HG02623 (cell line): Measurements from ENCODE around the gene DSN1.
"Not testable (repeated sequence)": the region's sequence is repeated elsewhere in the genome, so short reads cannot be mapped to it uniquely, and the experiment has no call there.

Experiments used
- ATAC-seq: cut with Tn5 transposase; IDR thresholded peaks from one replicate; pipeline ENCODE4 v1.9.1; 2021; ENCODE audit warnings: moderate library complexity; ENCODE audit not compliant: unreplicated experiment

The DSN1 gene, protein sequence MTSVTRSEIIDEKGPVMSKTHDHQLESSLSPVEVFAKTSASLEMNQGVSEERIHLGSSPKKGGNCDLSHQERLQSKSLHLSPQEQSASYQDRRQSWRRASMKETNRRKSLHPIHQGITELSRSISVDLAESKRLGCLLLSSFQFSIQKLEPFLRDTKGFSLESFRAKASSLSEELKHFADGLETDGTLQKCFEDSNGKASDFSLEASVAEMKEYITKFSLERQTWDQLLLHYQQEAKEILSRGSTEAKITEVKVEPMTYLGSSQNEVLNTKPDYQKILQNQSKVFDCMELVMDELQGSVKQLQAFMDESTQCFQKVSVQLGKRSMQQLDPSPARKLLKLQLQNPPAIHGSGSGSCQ

GRCh38 chr20:36773597-36774390, at the start of gene DSN1:
Gene DSN1 (minus strand): TSS chr20:36773763. CDS start chr20:36771458, 2,305 bp downstream.
- peak; percentile 75 for ATAC-seq

GRCh38 chr20:36823121-36823520, 49.6 kb upstream of the DSN1 start:
- no peak for ATAC-seq

DNA sequence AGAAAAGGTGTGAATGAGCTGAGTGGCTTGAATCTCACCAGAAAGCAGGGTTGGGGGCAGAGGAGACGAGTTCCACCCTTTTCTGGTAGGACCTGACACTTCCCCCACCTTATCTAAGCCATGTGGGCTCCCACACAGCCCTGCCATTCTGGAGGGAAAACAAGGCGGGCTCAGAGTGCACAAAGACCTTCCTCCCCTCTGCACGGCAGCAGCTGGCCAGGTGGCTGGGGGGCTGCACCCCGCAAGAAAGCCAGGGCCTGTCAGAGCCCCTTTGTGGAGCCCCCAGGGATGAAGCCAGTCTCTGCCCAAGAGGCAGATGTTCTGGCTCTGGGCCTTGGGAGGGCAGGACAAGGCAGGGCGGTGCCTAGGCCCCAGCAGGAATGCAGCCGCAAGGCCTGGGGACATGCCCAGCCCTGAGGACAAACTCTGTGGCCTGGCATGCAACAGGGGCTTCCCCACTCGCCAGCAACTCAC, 48.4 kb upstream of the DSN1 start:
- ATAC-seq, result no peak

- no peak for ATAC-seq
Measured at GRCh38 chr20:36820928-36821327, 47.4 kb upstream of the DSN1 start.

- no peak for ATAC-seq
Measured at GRCh38 chr20:36820073-36820472, 46.5 kb upstream of the DSN1 start.

DNA sequence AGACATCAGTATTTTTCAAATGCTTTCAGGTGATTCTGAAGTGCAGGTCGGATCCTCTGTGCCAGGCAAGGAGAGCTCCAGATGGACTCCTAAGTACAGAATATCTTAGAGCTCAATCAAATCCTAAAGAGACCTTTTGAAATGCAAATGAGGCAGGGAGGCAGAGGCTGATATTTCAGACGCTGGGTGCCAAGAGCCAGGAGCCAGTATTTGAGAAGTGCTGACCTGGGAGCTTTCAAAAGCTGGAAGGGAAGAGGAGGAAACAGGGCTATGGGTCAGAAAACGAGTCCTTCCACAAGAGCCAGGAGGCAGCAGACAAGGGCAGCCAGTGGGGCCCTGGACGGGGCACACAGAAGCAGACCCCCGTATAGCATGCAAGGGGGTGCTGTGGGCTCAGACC, 46.1 kb upstream of the DSN1 start:
- ATAC-seq, result no peak

GRCh38 chr20:36818861-36819260, 45.3 kb upstream of the DSN1 start:
- ATAC-seq, result no peak

GRCh38 chr20:36818185-36818584, 44.6 kb upstream of the DSN1 start:
- ATAC-seq, result no peak

DNA sequence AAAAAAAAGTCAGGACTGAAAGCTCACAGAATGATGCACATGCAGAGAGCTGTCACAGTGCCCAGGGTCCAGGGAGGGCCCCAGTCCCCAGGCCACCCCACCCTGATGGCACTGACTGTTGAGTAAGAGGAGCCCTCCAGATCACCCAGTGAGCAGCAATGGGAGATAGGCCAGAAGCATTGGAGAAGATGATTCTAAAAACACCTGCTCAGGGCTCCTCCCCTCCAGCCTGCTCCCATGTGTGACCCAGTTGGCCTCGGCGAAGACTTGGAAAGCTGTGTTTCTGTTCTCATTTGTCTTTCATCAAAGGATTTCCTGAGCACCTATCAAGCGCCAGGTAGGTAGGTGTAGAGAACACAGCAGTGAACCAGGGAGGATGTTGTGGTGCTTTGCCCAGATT, 43.9 kb upstream of the DSN1 start:
- ATAC-seq, result no peak

DNA sequence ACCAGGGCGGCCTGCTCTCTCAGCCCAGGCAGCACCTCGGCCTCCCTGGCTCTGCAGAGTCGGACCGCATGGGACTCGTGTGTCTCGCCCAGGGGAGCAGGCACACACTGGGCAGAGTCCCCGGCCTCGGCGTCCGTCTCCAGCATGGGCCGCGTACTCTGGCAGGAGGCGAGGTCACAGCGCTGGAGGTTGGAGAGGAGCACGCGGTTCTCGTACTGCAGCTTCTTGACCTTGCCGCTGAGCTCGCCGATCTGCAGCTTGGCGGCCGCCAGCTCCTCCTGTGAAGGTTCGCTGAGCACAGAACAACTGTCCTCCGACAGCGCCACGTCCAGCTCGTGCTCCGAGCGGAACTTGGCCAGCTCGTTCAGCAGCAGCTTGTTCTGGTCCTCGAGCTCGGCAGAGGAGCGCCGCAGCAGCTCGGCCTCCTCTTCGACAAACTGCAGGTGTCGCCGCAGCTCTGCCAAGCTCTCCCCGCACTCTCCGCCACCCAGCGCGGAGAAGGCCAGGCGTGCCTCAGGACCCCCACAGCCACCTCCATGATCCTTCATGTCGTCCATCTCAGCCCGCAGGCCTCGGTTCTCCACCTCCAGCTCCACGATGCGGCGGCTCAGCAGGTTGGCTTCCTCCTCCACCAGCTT, 42.0 kb upstream of the DSN1 start:
- no peak for ATAC-seq

GRCh38 chr20:36812594-36813463, 39.3 kb upstream of the DSN1 start:
- no peak for ATAC-seq

- no peak for ATAC-seq
Measured at GRCh38 chr20:36808317-36809257, 35.0 kb upstream of the DSN1 start.

DNA sequence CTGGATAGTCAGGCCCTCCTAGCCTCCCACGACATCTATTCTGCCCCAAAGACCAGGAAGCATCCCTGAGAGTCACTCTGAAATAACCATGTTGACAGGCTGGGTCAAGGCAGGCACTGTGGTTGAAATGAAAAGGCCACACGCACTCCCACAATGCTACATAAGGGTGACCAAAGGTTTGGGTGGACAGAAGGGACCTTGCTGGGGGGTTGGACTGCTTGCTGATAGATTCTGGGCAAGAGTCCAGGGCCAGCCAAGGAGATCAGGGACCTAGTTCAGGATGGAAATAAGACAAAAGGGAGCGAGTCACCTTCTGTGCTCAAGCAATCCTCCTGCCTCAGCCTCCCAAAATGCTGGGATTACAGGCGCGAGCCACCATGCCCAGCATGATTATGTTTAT, 32.5 kb upstream of the DSN1 start:
- ATAC-seq, result no peak

- no peak for ATAC-seq
Measured at GRCh38 chr20:36805396-36805795, 31.8 kb upstream of the DSN1 start.

DNA sequence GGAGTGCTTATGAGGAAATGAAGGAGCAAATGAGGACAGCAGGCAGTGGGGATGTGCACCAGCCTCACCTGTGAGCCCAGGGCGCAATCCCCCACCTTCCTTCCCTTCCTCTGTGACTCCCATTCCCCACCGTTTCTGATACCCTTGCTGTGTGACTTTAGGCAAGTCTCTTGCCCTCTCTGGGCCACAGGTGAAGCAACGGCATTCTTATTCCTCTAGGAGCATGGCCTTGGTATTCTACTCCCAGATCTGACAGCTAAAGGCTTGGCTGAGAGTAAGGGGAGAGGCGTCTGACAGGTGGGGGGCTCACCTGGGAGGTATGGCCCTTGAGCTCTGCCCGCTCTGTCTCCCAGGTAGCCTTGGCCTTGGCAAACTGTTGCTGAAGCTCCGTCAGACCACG, 30.9 kb upstream of the DSN1 start:
- ATAC-seq, result no peak

- ATAC-seq, result no peak
Measured at GRCh38 chr20:36802326-36803222, 29.0 kb upstream of the DSN1 start.

GRCh38 chr20:36800410-36800809, 26.8 kb upstream of the DSN1 start:
- no peak for ATAC-seq

DNA sequence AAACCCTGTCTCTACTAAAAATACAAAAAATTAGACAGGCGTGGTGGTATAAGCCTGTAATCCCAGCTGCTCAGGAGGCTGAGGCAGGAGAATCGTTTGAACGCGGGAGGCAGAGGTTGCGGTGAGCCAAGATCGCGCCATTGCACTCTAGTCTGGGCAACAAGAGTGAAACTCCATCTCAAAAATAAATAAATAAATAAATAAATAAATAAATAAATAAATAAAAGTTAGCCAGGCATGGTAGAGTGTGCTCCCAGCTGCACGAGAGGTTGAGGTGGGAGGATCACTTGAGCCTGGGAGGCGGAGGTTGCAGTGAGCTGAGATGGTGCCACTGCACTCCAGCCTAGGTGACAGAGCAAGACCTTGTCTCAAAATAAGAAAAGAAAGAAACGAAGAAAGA, 25.8 kb upstream of the DSN1 start:
- ATAC-seq, result not testable (repeated sequence)

- ATAC-seq, result no peak
Measured at GRCh38 chr20:36796875-36797274, 23.3 kb upstream of the DSN1 start.
